H9 (cell line): ENCODE data around the gene C5orf15. TPM values are rescaled to one million over a fixed set of nuclear protein-coding genes. Genes with fewer than 3 reads are reported as not detected.

ENCODE experiments used
- DNase-seq: peaks from one replicate; pipeline ENCODE4 v3.0.0-alpha.2; 2017
- H2AFZ ChIP-seq: one replicate; pipeline ENCODE4 v1.6.1; 2013; ENCODE audit warnings: mild to moderate bottlenecking, low read length, control low read depth, moderate library complexity
- H2AK5ac ChIP-seq: 2 replicates; pipeline ENCODE4 v1.6.1; 2013; ENCODE audit warnings: low read length, control low read depth, mixed read lengths; ENCODE audit not compliant: insufficient read length
- H2BK120ac ChIP-seq: one replicate; pipeline ENCODE4 v1.6.1; 2013; ENCODE audit warnings: low read depth, mild to moderate bottlenecking, low read length, control low read depth, inconsistent platforms; ENCODE audit not compliant: poor library complexity, severe bottlenecking
- H2BK12ac ChIP-seq: 2 replicates; pipeline ENCODE4 v1.6.1; 2013; ENCODE audit warnings: low read length, control low read depth, mixed read lengths, low read depth; ENCODE audit not compliant: insufficient read length
- H2BK15ac ChIP-seq: 2 replicates; pipeline ENCODE4 v1.6.1; 2013; ENCODE audit warnings: low read depth, low read length, control low read depth
- H2BK20ac ChIP-seq: one replicate; pipeline ENCODE4 v1.6.1; 2013; ENCODE audit warnings: low read depth, mild to moderate bottlenecking, low read length, control low read depth, inconsistent platforms; ENCODE audit not compliant: poor library complexity, severe bottlenecking
- H2BK5ac ChIP-seq: 2 replicates; pipeline ENCODE4 v1.6.1; 2013; ENCODE audit warnings: low read length, control low read depth, mixed read lengths; ENCODE audit not compliant: insufficient read length
- H3K14ac ChIP-seq: 2 replicates; pipeline ENCODE4 v1.6.1; 2013; ENCODE audit warnings: low read length, control low read depth; ENCODE audit not compliant: insufficient read depth
- H3K18ac ChIP-seq: 2 replicates; pipeline ENCODE4 v1.6.1; 2013; ENCODE audit warnings: low read depth, mild to moderate bottlenecking, mixed read lengths, low read length, control low read depth; ENCODE audit not compliant: insufficient read length
- H3K23ac ChIP-seq: 2 replicates; pipeline ENCODE4 v1.6.1; 2013; ENCODE audit warnings: low read length, control low read depth, mixed read lengths, low read depth; ENCODE audit not compliant: insufficient read length
- H3K23me2 ChIP-seq: 2 replicates; pipeline ENCODE4 v1.6.1; 2013; ENCODE audit warnings: low read depth, mild to moderate bottlenecking, mixed read lengths, low read length, control low read depth; ENCODE audit not compliant: insufficient read length, poor library complexity, severe bottlenecking
- H3K27ac ChIP-seq: 2 replicates; pipeline ENCODE4 v1.5.1; 2013; ENCODE audit warnings: low read length, control low read depth, mixed read lengths, low read depth; ENCODE audit not compliant: insufficient read length
- H3K27me3 ChIP-seq: 2 replicates; pipeline ENCODE4 v1.6.1; 2013; ENCODE audit warnings: low read length, control low read depth, inconsistent platforms; ENCODE audit not compliant: insufficient read depth
- H3K4ac ChIP-seq: 2 replicates; pipeline ENCODE4 v1.6.1; 2013; ENCODE audit warnings: low read depth, mild to moderate bottlenecking, control low read depth, inconsistent platforms, low read length, moderate library complexity
- H3K4me1 ChIP-seq: 2 replicates; pipeline ENCODE4 v1.6.1; 2013; ENCODE audit warnings: low read length, control low read depth, inconsistent platforms; ENCODE audit not compliant: insufficient read depth
- H3K4me2 ChIP-seq: 2 replicates; pipeline ENCODE4 v1.6.1; 2013; ENCODE audit warnings: low read length, control low read depth, mixed read lengths; ENCODE audit not compliant: insufficient read length, insufficient read depth
- H3K56ac ChIP-seq: 2 replicates; pipeline ENCODE4 v1.6.1; 2013; ENCODE audit warnings: low read depth, mild to moderate bottlenecking, mixed read lengths, low read length, control low read depth; ENCODE audit not compliant: insufficient read length
- H3K79me1 ChIP-seq: 2 replicates; pipeline ENCODE4 v1.6.1; 2013; ENCODE audit warnings: low read depth, mild to moderate bottlenecking, moderate library complexity, low read length, control low read depth, inconsistent platforms; ENCODE audit not compliant: insufficient read depth, poor library complexity, severe bottlenecking
- H3K79me2 ChIP-seq: 2 replicates; pipeline ENCODE4 v1.6.1; 2013; ENCODE audit warnings: low read length, control low read depth, inconsistent platforms; ENCODE audit not compliant: insufficient read depth
- H3K9ac ChIP-seq: 2 replicates; pipeline ENCODE4 v1.6.1; 2013; ENCODE audit warnings: low read length, control low read depth, mixed read lengths; ENCODE audit not compliant: insufficient read length; ENCODE audit errors: extremely low read depth
- H3K9me3 ChIP-seq: one replicate; pipeline ENCODE4 v1.6.1; 2013; ENCODE audit warnings: low read depth, low read length, inconsistent platforms; ENCODE audit not compliant: control insufficient read depth
- H3T11ph ChIP-seq: one replicate; pipeline ENCODE4 v1.6.1; 2013; ENCODE audit warnings: mild to moderate bottlenecking, low read length, control low read depth, inconsistent platforms
- H4K20me1 ChIP-seq: one replicate; pipeline ENCODE4 v1.6.1; 2013; ENCODE audit not compliant: control insufficient read depth, insufficient read length, insufficient read depth
- H4K5ac ChIP-seq: 2 replicates; pipeline ENCODE4 v1.6.1; 2013; ENCODE audit warnings: low read depth, mild to moderate bottlenecking, mixed read lengths, low read length, control low read depth; ENCODE audit not compliant: insufficient read length
- H4K8ac ChIP-seq: replicated peaks from 2 replicates; pipeline ENCODE4 v1.6.1; 2013; ENCODE audit warnings: low read length, control low read depth, mixed read lengths, low read depth; ENCODE audit not compliant: insufficient read length
- H4K91ac ChIP-seq: 2 replicates; pipeline ENCODE4 v1.6.1; 2013; ENCODE audit warnings: low read depth, mild to moderate bottlenecking, moderate library complexity, mixed read lengths, low read length, control low read depth; ENCODE audit not compliant: insufficient read length
- H3K27ac Mint-ChIP-seq, 3 experiments: 2 replicates in 2 of 3; 3 replicates in 1 of 3; pipeline ENCODE4 v1.8.0; 2020 to 2021; ENCODE audit warnings: mixed read lengths in 3 of 3, mild to moderate bottlenecking in 1 of 3, moderate library complexity in 1 of 3
- H3K27me3 Mint-ChIP-seq: 2 replicates; pipeline ENCODE4 v1.8.0; 2021; ENCODE audit warnings: low read depth, mild to moderate bottlenecking, moderate library complexity, mixed read lengths
- H3K36me3 Mint-ChIP-seq, 3 experiments: 2 replicates in 2 of 3; 3 replicates in 1 of 3; pipeline ENCODE4 v1.8.0; 2020 to 2021; ENCODE audit warnings: low read depth in 3 of 3, mixed read lengths in 3 of 3; ENCODE audit not compliant: insufficient read depth in 1 of 3
- H3K4me1 Mint-ChIP-seq, 2 experiments: 2 replicates each; pipeline ENCODE4 v1.8.0; 2020; ENCODE audit warnings: mixed read lengths in 2 of 2
- H3K4me3 Mint-ChIP-seq, 2 experiments: 2 replicates in 1 of 2; 3 replicates in 1 of 2; pipeline ENCODE4 v1.8.0; 2020 to 2021; ENCODE audit warnings: mild to moderate bottlenecking in 2 of 2, mixed read lengths in 2 of 2, moderate library complexity in 1 of 2
- H3K9me3 Mint-ChIP-seq, 2 experiments: 2 replicates in 1 of 2; 3 replicates in 1 of 2; pipeline ENCODE4 v1.8.0; 2020; ENCODE audit warnings: mild to moderate bottlenecking in 2 of 2, mixed read lengths in 2 of 2, moderate library complexity in 1 of 2
- WGBS: extraction: QIAGEN DNeasy Blood & Tissue Kit; methylation state at CpG from one replicate; pipeline ENCODE4 v1.1.7; 2013; ENCODE audit warnings: missing lambda C conversion rate, low lambda C conversion rate, mixed read lengths; ENCODE audit not compliant: insufficient read length; ENCODE audit errors: extremely low coverage; 5-methylcytosine and 5-hydroxymethylcytosine counted together
- total RNA-seq: library from RNA; stranded (reverse); gene quantifications from 2 replicates; pipeline ENCODE4 v1.2.1, GENCODE V29; 2021
- TF ChIP-seq, protein P1 (sequence below): fragments of 200-600 bp; sonication (generic); conservative IDR thresholded peaks from 3 replicates; pipeline ENCODE4 v1.8.0; 2021; ENCODE audit warnings: antibody characterized with exemption, mild to moderate bottlenecking

The C5orf15 gene
- total RNA-seq, 1 experiment from 2014 or later, result 33.4 TPM

DNA sequence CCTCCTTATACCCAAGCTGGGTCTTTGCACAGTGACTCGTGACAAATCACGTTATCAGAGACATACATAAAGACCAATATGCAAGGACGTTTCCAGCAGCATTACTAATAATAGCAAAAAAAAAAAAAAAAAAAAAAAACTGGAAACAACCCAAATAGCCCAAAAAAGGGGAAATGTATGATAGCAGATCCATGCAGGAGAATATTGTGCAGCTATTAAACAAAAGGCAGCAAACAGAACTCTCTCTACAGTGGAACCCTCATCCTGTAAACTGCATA, 37.7 kb downstream of the C5orf15 start:
- Histone ChIP-seq H2AK5ac (no peak overlapping the region), H2BK12ac (no peak overlapping the region), H3T11ph (no peak overlapping the region), H3K9ac (no peak overlapping the region), H3K9me3 (no peaks in the 10 kb centered on the region), H4K5ac (no peak overlapping the region), H2BK120ac (no peak overlapping the region), H3K23me2 (no peaks in the 10 kb centered on the region), H3K23ac (no peak overlapping the region), H2BK5ac (no peak overlapping the region), H4K8ac (no peak overlapping the region), H2AFZ (no peak overlapping the region), H3K4me2 (no peak overlapping the region), H4K20me1 (no peaks in the 10 kb centered on the region), H3K79me1 (no peaks in the 10 kb centered on the region), H3K14ac (no peak overlapping the region), H3K27me3 (no peaks in the 10 kb centered on the region), H3K79me2 (no peaks in the 10 kb centered on the region), H4K91ac (no peak overlapping the region), H3K18ac (no peak overlapping the region), H3K4me1 (no peaks in the 10 kb centered on the region), H3K27ac (no peak overlapping the region), H2BK15ac (no peak overlapping the region), H3K4ac (no peak overlapping the region), H2BK20ac (no peak overlapping the region), H3K56ac (no peak overlapping the region)
- Mint-ChIP-seq H3K27me3 (peaks cover 2% of the 10 kb centered on the region), H3K9me3 (peaks cover under 1% of the 10 kb centered on the region in 2 experiments; a peak in 2 of 5 replicates), H3K4me3 (no peak overlapping the region), H3K4me1 (peaks cover 0 to 3% of the 10 kb centered on the region in 2 experiments; a peak in 1 of 4 replicates), H3K27ac (no peak overlapping the region), H3K36me3 (no peaks in the 10 kb centered on the region)
- TF ChIP-seq, protein P1, sequence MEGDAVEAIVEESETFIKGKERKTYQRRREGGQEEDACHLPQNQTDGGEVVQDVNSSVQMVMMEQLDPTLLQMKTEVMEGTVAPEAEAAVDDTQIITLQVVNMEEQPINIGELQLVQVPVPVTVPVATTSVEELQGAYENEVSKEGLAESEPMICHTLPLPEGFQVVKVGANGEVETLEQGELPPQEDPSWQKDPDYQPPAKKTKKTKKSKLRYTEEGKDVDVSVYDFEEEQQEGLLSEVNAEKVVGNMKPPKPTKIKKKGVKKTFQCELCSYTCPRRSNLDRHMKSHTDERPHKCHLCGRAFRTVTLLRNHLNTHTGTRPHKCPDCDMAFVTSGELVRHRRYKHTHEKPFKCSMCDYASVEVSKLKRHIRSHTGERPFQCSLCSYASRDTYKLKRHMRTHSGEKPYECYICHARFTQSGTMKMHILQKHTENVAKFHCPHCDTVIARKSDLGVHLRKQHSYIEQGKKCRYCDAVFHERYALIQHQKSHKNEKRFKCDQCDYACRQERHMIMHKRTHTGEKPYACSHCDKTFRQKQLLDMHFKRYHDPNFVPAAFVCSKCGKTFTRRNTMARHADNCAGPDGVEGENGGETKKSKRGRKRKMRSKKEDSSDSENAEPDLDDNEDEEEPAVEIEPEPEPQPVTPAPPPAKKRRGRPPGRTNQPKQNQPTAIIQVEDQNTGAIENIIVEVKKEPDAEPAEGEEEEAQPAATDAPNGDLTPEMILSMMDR, result no peak
- no CpG with 5 or more reads among the region's 3 CpGs for WGBS
- DNase-seq, result no peak
